WTC11 (cell line): ENCODE measurements around the gene COG5.

Experiments used
- RELA ChIP-seq: sonication (generic); formaldehyde crosslinking; IDR thresholded peaks from 2 replicates; pipeline ENCODE4 v1.8.1; 2022; ENCODE audit warnings: missing genetic modification reagents, mild to moderate bottlenecking, borderline replicate concordance
- TF ChIP-seq, protein P1 (sequence below): fragments of 200-600 bp; IDR thresholded peaks from 2 replicates; pipeline ENCODE4 v1.8.0; 2022; ENCODE audit warnings: antibody characterized with exemption

GRCh38 chr7:107394276-107394675 is 169.4 kb downstream of the COG5 start:
- TF ChIP-seq RELA (CRISPR knock-in tag): no peak
- TF ChIP-seq, protein P1, sequence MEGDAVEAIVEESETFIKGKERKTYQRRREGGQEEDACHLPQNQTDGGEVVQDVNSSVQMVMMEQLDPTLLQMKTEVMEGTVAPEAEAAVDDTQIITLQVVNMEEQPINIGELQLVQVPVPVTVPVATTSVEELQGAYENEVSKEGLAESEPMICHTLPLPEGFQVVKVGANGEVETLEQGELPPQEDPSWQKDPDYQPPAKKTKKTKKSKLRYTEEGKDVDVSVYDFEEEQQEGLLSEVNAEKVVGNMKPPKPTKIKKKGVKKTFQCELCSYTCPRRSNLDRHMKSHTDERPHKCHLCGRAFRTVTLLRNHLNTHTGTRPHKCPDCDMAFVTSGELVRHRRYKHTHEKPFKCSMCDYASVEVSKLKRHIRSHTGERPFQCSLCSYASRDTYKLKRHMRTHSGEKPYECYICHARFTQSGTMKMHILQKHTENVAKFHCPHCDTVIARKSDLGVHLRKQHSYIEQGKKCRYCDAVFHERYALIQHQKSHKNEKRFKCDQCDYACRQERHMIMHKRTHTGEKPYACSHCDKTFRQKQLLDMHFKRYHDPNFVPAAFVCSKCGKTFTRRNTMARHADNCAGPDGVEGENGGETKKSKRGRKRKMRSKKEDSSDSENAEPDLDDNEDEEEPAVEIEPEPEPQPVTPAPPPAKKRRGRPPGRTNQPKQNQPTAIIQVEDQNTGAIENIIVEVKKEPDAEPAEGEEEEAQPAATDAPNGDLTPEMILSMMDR: no peak
